Gastroesophageal sphincter (tissue), 4 donors: Measurements from ENCODE around the gene PPM1M. TPM values are rescaled to one million over a fixed set of nuclear protein-coding genes. Genes with fewer than 3 reads are reported as not detected.

ENCODE experiments used
- ATAC-seq: fragments of 150-250 bp; one replicate; pipeline ENCODE4 v1.9.1; 2016; ENCODE audit warnings: mild to moderate bottlenecking, moderate library complexity
- H3K27ac ChIP-seq, 4 donors: fragments of 200-600 bp; sonication (generic) in 3 of 4; 1 replicate in 3 of 4; 2 replicates in 1 of 4; pipeline ENCODE4 v1.5.1; 2016 to 2019
- H3K27me3 ChIP-seq: fragments of 200-600 bp; sonication (generic); one replicate; pipeline ENCODE4 v1.5.1; 2019
- H3K36me3 ChIP-seq, 2 donors: fragments of 200-600 bp; sonication (generic); one replicate each; pipeline ENCODE4 v1.5.1; 2019; ENCODE audit warnings: control low read depth in 1 of 2
- H3K4me1 ChIP-seq, 3 donors: fragments of 200-600 bp; sonication (generic); 1 replicate in 2 of 3; 2 replicates in 1 of 3; pipeline ENCODE4 v1.5.1; 2016 to 2019; ENCODE audit warnings: control low read depth in 2 of 3
- H3K4me3 ChIP-seq, 2 donors: fragments of 200-600 bp; sonication (generic); one replicate each; pipeline ENCODE4 v1.5.1; 2019; ENCODE audit warnings: mild to moderate bottlenecking in 1 of 2, moderate library complexity in 1 of 2
- H3K9me3 ChIP-seq, 3 donors: fragments of 200-600 bp; sonication (generic); one replicate each; pipeline ENCODE4 v1.5.1; 2017 to 2019; ENCODE audit warnings: control low read depth in 2 of 3
- CTCF ChIP-seq, 4 experiments: fragments of 200-600 bp in 2 of 4; fragments of 450-650 bp in 2 of 4; sonication (generic) in 1 of 4; IDR thresholded peaks; one replicate each; pipeline ENCODE4 v1.5.1; 2017 to 2019; ENCODE audit warnings: antibody characterized with exemption in 4 of 4, mild to moderate bottlenecking in 2 of 4, moderate library complexity in 2 of 4
- EP300 ChIP-seq: sonication (generic); formaldehyde crosslinking; IDR thresholded peaks from one replicate; pipeline ENCODE4 v1.6.1; 2017; ENCODE audit warnings: antibody characterized with exemption, mild to moderate bottlenecking
- POLR2A ChIP-seq, 2 donors: fragments of 450-650 bp; IDR thresholded peaks; one replicate each; pipeline ENCODE4 v1.6.1; 2017; ENCODE audit warnings: antibody characterized with exemption in 2 of 2, mild to moderate bottlenecking in 2 of 2, moderate library complexity in 1 of 2
- POLR2AphosphoS5 ChIP-seq: sonication (generic); formaldehyde crosslinking; IDR thresholded peaks from one replicate; pipeline ENCODE4 v1.6.1; 2017; ENCODE audit warnings: antibody characterized with exemption
- WGBS, 2 donors: methylation state at CpG; one replicate each; pipeline ENCODE4 v1.1.5; 2018; ENCODE audit warnings: low coverage in 1 of 2; 5-methylcytosine and 5-hydroxymethylcytosine counted together
- total RNA-seq, 4 donors: library from RNA; depleted of rRNA; stranded (reverse); fragments of >200 nt; gene quantifications; one replicate each; pipeline ENCODE4 v1.1.0, GENCODE V29; 2016

The PPM1M gene
- total RNA-seq, 4 donors from 2014 or later, result 20.3 to 36.6 (median 29.9) TPM

- Histone ChIP-seq H3K36me3 (peaks cover 15 to 96% of the 10 kb centered on the region in 2 donors), H3K9me3 (no peaks in the 10 kb centered on the region), H3K4me3 (no peak overlapping the region), H3K4me1 (peaks cover 0 to 34% (median 0%) of the 10 kb centered on the region in 3 donors), H3K27ac (no peak overlapping the region), H3K27me3 (no peaks in the 10 kb centered on the region)
- no peak for ATAC-seq
- WGBS, 2 donors, result 73 to 80% methylated on average over 10 of the region's 10 CpGs
- no peak for TF ChIP-seq CTCF (IDR thresholded peaks at IDR 0.05)
- no peak for TF ChIP-seq EP300
- TF ChIP-seq POLR2A (IDR thresholded peaks at IDR 0.05), result no peak
- TF ChIP-seq POLR2AphosphoS5, result no peak
Measured at GRCh38 chr3:52204337-52205073, 41.1 kb upstream of the PPM1M start.

GRCh38 chr3:52205727-52206372 lies 39.7 kb upstream of the PPM1M start:
- H3K36me3 ChIP-seq, result peaks cover 15 to 97% of the 10 kb centered on the region in 2 donors

GRCh38 chr3:52208556-52208955 lies 37.0 kb upstream of the PPM1M start:
- 80 to 86% methylated on average over 2 to 4 of the region's 4 CpGs for WGBS, 2 donors
- Histone ChIP-seq H3K4me1 (no peaks in the 10 kb centered on the region), H3K27ac (no peak overlapping the region), H3K9me3 (no peaks in the 10 kb centered on the region), H3K4me3 (no peak overlapping the region), H3K27me3 (no peaks in the 10 kb centered on the region), H3K36me3 (peaks cover 15 to 100% of the 10 kb centered on the region in 2 donors)
- TF ChIP-seq CTCF (IDR thresholded peaks at IDR 0.05) (no peak), EP300 (no peak), POLR2AphosphoS5 (no peak), POLR2A (IDR thresholded peaks at IDR 0.05) (no peak)
- ATAC-seq, result no peak

More at GRCh38 chr3:52205727-52206372, 39.7 kb upstream of the PPM1M start:
- 78 to 84% methylated on average over 3 to 6 of the region's 6 CpGs for WGBS, 2 donors
- TF ChIP-seq CTCF (IDR thresholded peaks at IDR 0.05) (no peak), EP300 (no peak), POLR2A (IDR thresholded peaks at IDR 0.05) (no peak), POLR2AphosphoS5 (no peak)
- Histone ChIP-seq H3K4me1 (peaks cover 0 to 22% (median 0%) of the 10 kb centered on the region in 3 donors), H3K4me3 (no peak overlapping the region), H3K9me3 (no peaks in the 10 kb centered on the region), H3K27ac (no peak overlapping the region), H3K27me3 (no peaks in the 10 kb centered on the region)
- no peak for ATAC-seq

DNA sequence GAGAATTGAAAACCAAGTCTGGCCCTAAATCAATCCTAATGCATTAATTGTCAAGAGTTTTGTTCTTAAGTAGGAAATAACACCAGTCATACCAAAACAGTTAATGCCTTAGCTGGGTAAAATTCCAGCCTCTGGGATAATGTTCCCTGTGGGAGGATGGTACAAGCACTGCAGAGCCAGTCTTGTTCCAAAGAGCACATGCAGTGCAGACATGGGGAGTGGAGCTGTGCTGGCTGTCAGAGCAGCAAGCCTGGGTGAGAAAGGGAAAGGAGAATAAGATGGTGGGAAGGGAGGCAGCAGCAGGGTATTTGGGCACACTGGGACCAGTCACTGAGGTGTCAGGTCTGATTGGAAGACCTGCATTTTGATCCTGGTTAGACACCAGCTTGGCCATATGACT lies 35.5 kb upstream of the PPM1M start:
- Histone ChIP-seq H3K27ac (no peak overlapping the region), H3K4me1 (no peaks in the 10 kb centered on the region), H3K9me3 (no peaks in the 10 kb centered on the region), H3K27me3 (no peaks in the 10 kb centered on the region), H3K4me3 (no peak overlapping the region), H3K36me3 (peaks cover 15 to 100% of the 10 kb centered on the region in 2 donors)
- TF ChIP-seq EP300 (no peak), POLR2A (IDR thresholded peaks at IDR 0.05) (no peak), POLR2AphosphoS5 (no peak), CTCF (IDR thresholded peaks at IDR 0.05) (no peak)
- ATAC-seq, result no peak
